Endothelial cell of umbilical vein (primary cell): ENCODE data around the gene F2RL1. TPM values are rescaled to one million over a fixed set of nuclear protein-coding genes. Genes with fewer than 3 reads are reported as not detected.
"Not testable (repeated sequence)": the region's sequence is repeated elsewhere in the genome, so short reads cannot be mapped to it uniquely, and the experiment has no call there.

Source experiments
- Bru-seq: library from RNA; stranded (reverse); fragments of 400-500 nt; gene quantifications from one replicate; lab custom pipeline; 2021; lab: Mats Ljungman, UMichigan
- BruChase-seq, 2 experiments: library from RNA; stranded (reverse); fragments of 400-500 nt; gene quantifications; one replicate each; lab custom pipeline; 2021; lab: Mats Ljungman, UMichigan
- BruUV-seq: library from RNA; stranded (reverse); fragments of 400-500 nt; replicated peaks from 2 replicates; lab custom pipeline; 2021; lab: Mats Ljungman, UMichigan
- CTCF ChIA-PET: fragments of 300-600, 350-600 bp; sonication (Branson Sonifier 250); formaldehyde crosslinking; loops from one replicate; lab custom pipeline; 2021; ENCODE audit warnings: antibody characterized with exemption, inconsistent platforms; lab: Charles Lee
- POLR2A ChIA-PET: fragments of 300-600, 350-600 bp; sonication (Branson Sonifier 250); formaldehyde crosslinking; loops from one replicate; lab custom pipeline; 2021; ENCODE audit warnings: antibody characterized with exemption, inconsistent platforms; lab: Charles Lee
- DNase-seq: peaks from one replicate; pipeline ENCODE4 v3.0.0-alpha.2; 2011; ENCODE audit warnings: low read depth, low spot score
- FAIRE-seq: peaks from 2 replicates; lab custom pipeline; 2011; peaks lifted over from hg19 to GRCh38; lab: Jason Lieb, UNC
- H2AFZ ChIP-seq: 2 replicates; pipeline ENCODE4 v1.6.0; 2012; ENCODE audit warnings: low read depth, low read length, control low read depth, inconsistent platforms
- H3K27ac ChIP-seq: 2 replicates; pipeline ENCODE4 v1.5.1; 2011; ENCODE audit warnings: low read depth, mild to moderate bottlenecking, control low read depth, low read length, moderate library complexity; ENCODE audit not compliant: insufficient read depth
- H3K27me3 ChIP-seq, 2 experiments: 2 replicates each; pipeline versions ENCODE4 v1.6.0 to v1.6.1; 2011; ENCODE audit warnings: low read length in 2 of 2, mixed read lengths in 1 of 2; ENCODE audit not compliant: control insufficient read depth in 2 of 2, insufficient read depth in 2 of 2
- H3K36me3 ChIP-seq, 2 experiments: 2 replicates in 1 of 2; 3 replicates in 1 of 2; pipeline ENCODE4 v1.5.1; 2011; ENCODE audit warnings: low read length in 2 of 2, mild to moderate bottlenecking in 1 of 2, moderate library complexity in 1 of 2; ENCODE audit not compliant: control insufficient read depth in 2 of 2, insufficient read depth in 2 of 2; ENCODE audit errors: extremely low read depth in 1 of 2
- H3K4me1 ChIP-seq: 3 replicates; pipeline ENCODE4 v1.5.1; 2011; ENCODE audit warnings: mild to moderate bottlenecking, low read length; ENCODE audit not compliant: control insufficient read depth, insufficient read depth; ENCODE audit errors: extremely low read depth
- H3K4me2 ChIP-seq: 2 replicates; pipeline ENCODE4 v1.6.1; 2011; ENCODE audit warnings: low read length, control low read depth, mixed read lengths; ENCODE audit not compliant: insufficient read depth
- H3K4me3 ChIP-seq, 3 experiments: fragments of 200-600 bp in 1 of 3; sonication (generic), shearing (Covaris generic) in 1 of 3; replicated peaks in 1 of 3; 2 replicates each; pipeline ENCODE4 v1.5.1; 2011 to 2016; ENCODE audit warnings: control low read depth in 3 of 3, low read length in 3 of 3, mild to moderate bottlenecking in 2 of 3, inconsistent platforms in 1 of 3, low read depth in 1 of 3, moderate library complexity in 1 of 3; ENCODE audit not compliant: insufficient read depth in 1 of 3
- H3K79me2 ChIP-seq: 2 replicates; pipeline ENCODE4 v1.6.0; 2012; ENCODE audit warnings: low read length, inconsistent platforms; ENCODE audit not compliant: control insufficient read depth, insufficient read depth
- H3K9ac ChIP-seq: replicated peaks from 2 replicates; pipeline ENCODE3; 2011; ENCODE audit warnings: low read length, control low read depth; ENCODE audit not compliant: insufficient read depth; ENCODE audit errors: extremely low read depth
- H3K9me1 ChIP-seq: replicated peaks from 3 replicates; pipeline ENCODE4 v1.6.0; 2011; ENCODE audit warnings: mild to moderate bottlenecking, low read length; ENCODE audit not compliant: control insufficient read depth, insufficient read depth; ENCODE audit errors: extremely low read depth
- H3K9me3 ChIP-seq: replicated peaks from 2 replicates; pipeline ENCODE4 v1.5.1; 2012; ENCODE audit warnings: low read length, inconsistent platforms; ENCODE audit not compliant: control insufficient read depth, insufficient read depth
- H4K20me1 ChIP-seq: replicated peaks from 2 replicates; pipeline ENCODE3; 2011; ENCODE audit warnings: mild to moderate bottlenecking, low read length; ENCODE audit not compliant: control insufficient read depth, insufficient read depth; ENCODE audit errors: extremely low read depth
- EZH2 ChIP-seq: IDR thresholded peaks from 2 replicates; pipeline ENCODE4 v1.6.1; 2012; ENCODE audit warnings: borderline replicate concordance, low read depth, mild to moderate bottlenecking, moderate library complexity, low read length, inconsistent platforms; ENCODE audit not compliant: severe bottlenecking
- POLR2AphosphoS5 ChIP-seq: IDR thresholded peaks from 2 replicates; pipeline ENCODE4 v1.6.1; 2012; ENCODE audit warnings: low read depth, mild to moderate bottlenecking, control low read depth, low read length, moderate library complexity; ENCODE audit not compliant: insufficient read depth
- dilution Hi-C: fragments of 300-500 bp; cut with MboI; formaldehyde crosslinking; loops from one replicate; pipeline ENCODE4 v1.15.0; 2019; ENCODE audit warnings: low sequenced_read_pairs; ENCODE audit not compliant: extremely low pct_ligation_motif_present
- intact Hi-C: fragments of 100-400 bp; cut with micrococcal nuclease; formaldehyde crosslinking; loops from one replicate; pipeline ENCODE4 v1.10.0; 2022
- long read RNA-seq: library from polyadenylated mRNA; stranded (forward); transcript quantifications from one replicate; pipeline ENCODE4 v2.0.0, GENCODE V29; 2021
- polyA minus RNA-seq, 3 experiments: library from RNA; depleted of rRNA, polyadenylated mRNA; stranded (reverse); fragments of >200 nt; gene quantifications; 1 replicate in 1 of 3; 2 replicates in 2 of 3; pipeline ENCODE4 v1.2.3, GENCODE V29; 2011
- polyA plus RNA-seq, 4 experiments: library from polyadenylated mRNA; depleted of rRNA in 3 of 4; stranded (reverse) in 3 of 4; unstranded in 1 of 4; fragments of >200 nt; gene quantifications; 2 replicates each; pipeline versions ENCODE4 v1.2.1 to v1.2.3, GENCODE V29; 2011 to 2012; ENCODE audit warnings: missing spikeins in 1 of 4
- total RNA-seq: library from RNA; stranded (reverse); gene quantifications from 2 replicates; pipeline ENCODE4 v1.2.3, GENCODE V29; 2021

Gene F2RL1
- total RNA-seq (21.9 and 42.6 TPM in 2 replicates), polyA plus RNA-seq (20.7 and 21.8 TPM in 2 replicates), polyA minus RNA-seq (63.3 and 82.4 TPM in 2 replicates), Bru-seq, nascent RNA (percentile 62 among the genes with signal in this experiment), BruChase-seq, experiment 1, labeled RNA remaining after a 6-hour chase (percentile 79 among the genes with signal in this experiment), BruChase-seq, experiment 2, labeled RNA remaining after a 2-hour chase (percentile 86 among the genes with signal in this experiment)
- polyA plus RNA-seq (2011; cell fraction: cytosol; rRNA removed) = 20.4 and 21.6 TPM in 2 replicates
- polyA plus RNA-seq (2011; cell fraction: nucleus; rRNA removed) = 9.3 and 11.9 TPM in 2 replicates
- polyA plus RNA-seq (2012) = 68.7 and 80.5 TPM in 2 replicates
- not detected for polyA minus RNA-seq (2011; cell fraction: cytosol; rRNA and poly(A)+ RNA removed)
- 11.8 and 23.2 TPM in 2 replicates for polyA minus RNA-seq (2011; cell fraction: nucleus; rRNA and poly(A)+ RNA removed)
- long read RNA-seq, transcript F2RL1-201 (2 exons, 2,914 nt) = major isoform, 83 of 111 reads
- long read RNA-seq, transcript F2RL1-202 (2 exons, 607 nt) = minor isoform, 7 of 111 reads
- long read RNA-seq, partial matches to known transcripts = 0 of 111 reads
- long read RNA-seq, other reads (novel, unspliced or antisense) = 21 of 111 reads

- TF ChIP-seq POLR2AphosphoS5 = peak; percentile 23
- TF ChIP-seq EZH2 = no peak
- H3K27ac ChIP-seq = peak within 1 kb of the TSS; percentile 75
- CTCF ChIA-PET = interaction anchor here (0.6 to 6.9 kb wide), 7 partner anchors 13 to 217 kb away, joined by 4 to 57 read pairs (median 8); no protein-coding TSS in a partner anchor
- intact Hi-C loops = loop anchor here (1.0 to 5.0 kb wide), 3 partner anchors 29 to 102 kb away; partner anchors contain the start of gene F2R
- H3K79me2 ChIP-seq = peaks cover 36% of the 10 kb centered on the region
- no peaks in the 10 kb centered on the region for H3K9me1 ChIP-seq
- H2AFZ ChIP-seq = peak within 1 kb of the TSS; percentile 51
- no peaks in the 10 kb centered on the region for H3K36me3 ChIP-seq
- DNase-seq (peak; percentile 61), FAIRE-seq (peak; percentile 78)
- H3K4me1 ChIP-seq = peaks cover 21% of the 10 kb centered on the region
- H4K20me1 ChIP-seq = no peaks in the 10 kb centered on the region
- POLR2A ChIA-PET = interaction anchor here (0.6 to 1.7 kb wide), 2 partner anchors 29 to 128 kb away, joined by 3 to 6 read pairs; no protein-coding TSS in a partner anchor
- H3K9me3 ChIP-seq = no peaks in the 10 kb centered on the region
- H3K4me3 ChIP-seq = peak within 1 kb of the TSS; percentile 68 to 82 (median 80)
- H3K9ac ChIP-seq = peak within 1 kb of the TSS; percentile 88
- H3K4me2 ChIP-seq = peak within 1 kb of the TSS; percentile 84
- BruUV-seq = TSS peak; percentile 33
- H3K27me3 ChIP-seq = no peaks in the 10 kb centered on the region
- dilution Hi-C loops = loop anchor here (25.0 kb wide), 1 partner anchor 132 kb away; no protein-coding TSS in a partner anchor
Measured at GRCh38 chr5:76818844-76819831, at the start of gene F2RL1. F2RL1 (plus strand) TSS chr5:76819030; CDS start chr5:76819183, 153 bp downstream.

- H3K9me3 ChIP-seq, H3K4me2 ChIP-seq, H2AFZ ChIP-seq, FAIRE-seq, H3K27ac ChIP-seq, H3K4me3 ChIP-seq, CTCF ChIA-PET, H3K36me3 ChIP-seq, H3K9ac ChIP-seq, H3K9me1 ChIP-seq, H3K4me1 ChIP-seq, H3K79me2 ChIP-seq, dilution Hi-C loops, H3K27me3 ChIP-seq, DNase-seq, BruUV-seq, H4K20me1 ChIP-seq, POLR2A ChIA-PET: not testable (repeated sequence)
- intact Hi-C loops = loop anchor here (5.0 kb wide), 2 partner anchors 34 to 86 kb away; no protein-coding TSS in a partner anchor
Measured at GRCh38 chr5:76771041-76771440, 47.8 kb upstream of the F2RL1 start.
